GM23248 (cell line): ENCODE data around the gene DOC2B.

Experiments
- EZH2 ChIP-seq: fragments of 200-600 bp; sonication (generic); IDR thresholded peaks from 2 replicates; pipeline ENCODE4 v1.6.1; 2018; ENCODE audit warnings: antibody characterized with exemption, mild to moderate bottlenecking; ENCODE audit not compliant: insufficient read depth, poor library complexity, severe bottlenecking
- EZH2phosphoT487 ChIP-seq: fragments of 200-600 bp; sonication (generic); IDR thresholded peaks from 2 replicates; pipeline ENCODE4 v1.6.1; 2018; ENCODE audit warnings: antibody characterized with exemption, moderate library complexity, mild to moderate bottlenecking, low read depth; ENCODE audit not compliant: insufficient read depth

GRCh38 chr17:228951-229708, 47.7 kb upstream of the DOC2B start:
- TF ChIP-seq EZH2phosphoT487 (no peak), EZH2 (no peak)
